HL-60 (cell line): ENCODE results near the gene PIERCE2.
"Not testable (repeated sequence)": the region's sequence is repeated elsewhere in the genome, so short reads cannot be mapped to it uniquely, and the experiment has no call there.

Experiments
- DNase-seq, 2 experiments: peaks; one replicate each; pipeline ENCODE4 v3.0.0-alpha.2; 2010 to 2020; ENCODE audit warnings: low read depth in 1 of 2, low spot score in 1 of 2
- H3K27ac ChIP-seq: fragments of 250-450 bp; sonication (Bioruptor Pico); replicated peaks from 2 replicates; pipeline ENCODE4 v1.5.1; 2020; ENCODE audit warnings: mild to moderate bottlenecking, moderate library complexity
- H3K27me3 ChIP-seq: fragments of 250-450 bp; sonication (Bioruptor Pico); 2 replicates; pipeline ENCODE4 v1.5.1; 2021; ENCODE audit warnings: mild to moderate bottlenecking, moderate library complexity; ENCODE audit not compliant: insufficient read depth, poor library complexity, severe bottlenecking
- H3K4me3 ChIP-seq: replicated peaks from 2 replicates; pipeline ENCODE4 v1.5.1; 2011; ENCODE audit warnings: mild to moderate bottlenecking, control low read depth, low read length; ENCODE audit not compliant: insufficient read depth
- CTCF ChIP-seq: IDR thresholded peaks from one replicate; pipeline ENCODE4 v1.5.1; 2011; ENCODE audit warnings: low read length, control low read depth, inconsistent platforms; ENCODE audit not compliant: insufficient read depth
- GABPA ChIP-seq: IDR thresholded peaks from 2 replicates; pipeline ENCODE4 v1.6.1; 2012; ENCODE audit warnings: low read depth
- POLR2AphosphoS5 ChIP-seq: IDR thresholded peaks from 2 replicates; pipeline ENCODE4 v1.6.1; 2012; ENCODE audit warnings: low read depth
- SPI1 ChIP-seq: IDR thresholded peaks from 2 replicates; pipeline ENCODE4 v1.6.1; 2012; ENCODE audit warnings: low read depth, mild to moderate bottlenecking, borderline replicate concordance
- TF ChIP-seq, protein P1 (sequence below): IDR thresholded peaks from 2 replicates; pipeline ENCODE4 v1.6.1; 2012; ENCODE audit warnings: low read depth; ENCODE audit not compliant: insufficient replicate concordance

PIERCE2 gene

GRCh38 chr15:55389264-55389607 lies 19.1 kb upstream of the PIERCE2 start:
- Histone ChIP-seq H3K27me3 (no peaks in the 10 kb centered on the region), H3K4me3 (no peak overlapping the region), H3K27ac (no peak overlapping the region)
- DNase-seq = no peak
- TF ChIP-seq GABPA = no peak
- TF ChIP-seq CTCF = no peak
- TF ChIP-seq POLR2AphosphoS5 = no peak
- TF ChIP-seq, protein P1, sequence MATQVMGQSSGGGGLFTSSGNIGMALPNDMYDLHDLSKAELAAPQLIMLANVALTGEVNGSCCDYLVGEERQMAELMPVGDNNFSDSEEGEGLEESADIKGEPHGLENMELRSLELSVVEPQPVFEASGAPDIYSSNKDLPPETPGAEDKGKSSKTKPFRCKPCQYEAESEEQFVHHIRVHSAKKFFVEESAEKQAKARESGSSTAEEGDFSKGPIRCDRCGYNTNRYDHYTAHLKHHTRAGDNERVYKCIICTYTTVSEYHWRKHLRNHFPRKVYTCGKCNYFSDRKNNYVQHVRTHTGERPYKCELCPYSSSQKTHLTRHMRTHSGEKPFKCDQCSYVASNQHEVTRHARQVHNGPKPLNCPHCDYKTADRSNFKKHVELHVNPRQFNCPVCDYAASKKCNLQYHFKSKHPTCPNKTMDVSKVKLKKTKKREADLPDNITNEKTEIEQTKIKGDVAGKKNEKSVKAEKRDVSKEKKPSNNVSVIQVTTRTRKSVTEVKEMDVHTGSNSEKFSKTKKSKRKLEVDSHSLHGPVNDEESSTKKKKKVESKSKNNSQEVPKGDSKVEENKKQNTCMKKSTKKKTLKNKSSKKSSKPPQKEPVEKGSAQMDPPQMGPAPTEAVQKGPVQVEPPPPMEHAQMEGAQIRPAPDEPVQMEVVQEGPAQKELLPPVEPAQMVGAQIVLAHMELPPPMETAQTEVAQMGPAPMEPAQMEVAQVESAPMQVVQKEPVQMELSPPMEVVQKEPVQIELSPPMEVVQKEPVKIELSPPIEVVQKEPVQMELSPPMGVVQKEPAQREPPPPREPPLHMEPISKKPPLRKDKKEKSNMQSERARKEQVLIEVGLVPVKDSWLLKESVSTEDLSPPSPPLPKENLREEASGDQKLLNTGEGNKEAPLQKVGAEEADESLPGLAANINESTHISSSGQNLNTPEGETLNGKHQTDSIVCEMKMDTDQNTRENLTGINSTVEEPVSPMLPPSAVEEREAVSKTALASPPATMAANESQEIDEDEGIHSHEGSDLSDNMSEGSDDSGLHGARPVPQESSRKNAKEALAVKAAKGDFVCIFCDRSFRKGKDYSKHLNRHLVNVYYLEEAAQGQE = no peak
- no peak for TF ChIP-seq SPI1

DNA sequence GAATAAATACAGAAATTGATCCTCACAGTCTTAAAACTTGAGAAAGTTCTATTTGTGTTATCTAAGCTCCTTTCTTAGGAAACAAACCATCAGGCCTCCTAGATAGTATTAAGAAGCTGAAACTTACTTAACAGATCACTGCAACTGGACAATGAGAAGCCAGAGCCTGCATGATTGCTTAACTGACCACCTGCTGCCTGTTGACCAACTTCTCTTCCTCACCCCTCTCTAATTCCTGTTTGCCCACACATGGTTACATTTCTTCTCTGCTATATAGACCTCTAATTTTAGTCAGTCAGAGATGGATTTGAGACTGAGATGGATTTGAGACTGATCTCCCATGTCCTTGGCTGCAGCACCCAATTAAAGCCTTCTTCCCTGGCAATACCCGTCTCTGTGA lies 13.6 kb upstream of the PIERCE2 start:
- H3K27ac ChIP-seq = peak overlapping the region; percentile 70
- no peak overlapping the region for H3K4me3 ChIP-seq
- no peaks in the 10 kb centered on the region for H3K27me3 ChIP-seq
- TF ChIP-seq SPI1 (peak; percentile 20; the same call in 1 of the 2 replicates), CTCF (no peak), POLR2AphosphoS5 (peak; percentile 70)
- DNase-seq = peak; percentile 60 to 83

DNA sequence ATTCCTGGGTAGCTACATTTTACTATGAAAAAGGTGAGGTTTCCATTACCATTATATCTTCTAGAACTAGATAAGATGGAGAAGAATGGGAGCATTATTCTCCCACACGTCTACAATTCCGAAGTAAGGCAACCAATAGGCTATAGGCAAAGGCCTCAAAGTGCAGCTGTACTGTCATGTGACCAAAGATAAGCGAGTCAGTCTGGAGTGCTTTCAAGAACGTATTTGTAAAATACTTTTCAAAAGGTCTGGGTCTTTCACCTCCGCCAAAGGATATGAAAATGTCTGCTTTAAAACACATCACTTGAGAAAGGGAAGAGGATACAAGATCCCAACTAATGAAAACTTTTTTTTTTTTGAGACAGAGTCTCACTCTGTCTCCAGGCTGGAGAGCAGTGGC lies 10.1 kb upstream of the PIERCE2 start:
- H3K27me3 ChIP-seq = no peaks in the 10 kb centered on the region
- no peak overlapping the region for H3K27ac ChIP-seq
- no peak for TF ChIP-seq SPI1
- TF ChIP-seq, protein P1 = no peak
- no peak for TF ChIP-seq POLR2AphosphoS5
- TF ChIP-seq GABPA = no peak
- TF ChIP-seq CTCF = no peak
- DNase-seq = no peak
- no peak overlapping the region for H3K4me3 ChIP-seq

GRCh38 chr15:55400050-55400449 lies 8.2 kb upstream of the PIERCE2 start:
- not testable (repeated sequence) for DNase-seq, H3K27me3 ChIP-seq, H3K27ac ChIP-seq, H3K4me3 ChIP-seq
